Muscle layer of colon (tissue), 2 donors: Measurements from ENCODE around the gene ZNF689.
A peak's percentile ranks its signal among the peaks of the same experiment; 100 is the strongest.

Experiments used
- H3K27ac ChIP-seq: one replicate; pipeline ENCODE4 v1.7.0; 2013; ENCODE audit warnings: low read depth, mild to moderate bottlenecking, low read length, moderate library complexity
- H3K27me3 ChIP-seq, 2 donors: one replicate each; pipeline ENCODE4 v1.7.0; 2013; ENCODE audit warnings: low read length in 2 of 2, mild to moderate bottlenecking in 2 of 2; ENCODE audit not compliant: insufficient read depth in 2 of 2, control insufficient read depth in 1 of 2
- H3K36me3 ChIP-seq: one replicate; pipeline ENCODE4 v1.7.0; 2013; ENCODE audit warnings: mild to moderate bottlenecking, low read length; ENCODE audit not compliant: insufficient read depth
- H3K4me1 ChIP-seq: one replicate; pipeline ENCODE4 v1.7.0; 2013; ENCODE audit warnings: mild to moderate bottlenecking, low read length; ENCODE audit not compliant: insufficient read depth
- H3K4me3 ChIP-seq, 2 donors: one replicate each; pipeline ENCODE4 v1.7.0; 2013; ENCODE audit warnings: low read length in 2 of 2, low read depth in 1 of 2, mild to moderate bottlenecking in 1 of 2, moderate library complexity in 1 of 2
- H3K9ac ChIP-seq: one replicate; pipeline ENCODE4 v1.7.0; 2013; ENCODE audit warnings: low read length
- H3K9me3 ChIP-seq: one replicate; pipeline ENCODE4 v1.7.0; 2013; ENCODE audit warnings: mild to moderate bottlenecking, low read length
- donor health status: abdominal sarcoma.
- donor health status: Adenocarcinoma of cecum.

The ZNF689 gene

GRCh38 chr16:30609926-30610839 lies at the start of gene ZNF689:
Gene ZNF689 (minus strand): TSS chr16:30610389. CDS start chr16:30610041, 348 bp downstream.
- Histone ChIP-seq H3K27me3 (no peaks in the 10 kb centered on the region), H3K9me3 (no peaks in the 10 kb centered on the region), H3K36me3 (peaks cover 27% of the 10 kb centered on the region), H3K4me3 (peak within 1 kb of the TSS; percentile 85), H3K27ac (peak within 1 kb of the TSS; percentile 95), H3K9ac (peak within 1 kb of the TSS; percentile 95), H3K4me1 (peaks cover 18% of the 10 kb centered on the region)

DNA sequence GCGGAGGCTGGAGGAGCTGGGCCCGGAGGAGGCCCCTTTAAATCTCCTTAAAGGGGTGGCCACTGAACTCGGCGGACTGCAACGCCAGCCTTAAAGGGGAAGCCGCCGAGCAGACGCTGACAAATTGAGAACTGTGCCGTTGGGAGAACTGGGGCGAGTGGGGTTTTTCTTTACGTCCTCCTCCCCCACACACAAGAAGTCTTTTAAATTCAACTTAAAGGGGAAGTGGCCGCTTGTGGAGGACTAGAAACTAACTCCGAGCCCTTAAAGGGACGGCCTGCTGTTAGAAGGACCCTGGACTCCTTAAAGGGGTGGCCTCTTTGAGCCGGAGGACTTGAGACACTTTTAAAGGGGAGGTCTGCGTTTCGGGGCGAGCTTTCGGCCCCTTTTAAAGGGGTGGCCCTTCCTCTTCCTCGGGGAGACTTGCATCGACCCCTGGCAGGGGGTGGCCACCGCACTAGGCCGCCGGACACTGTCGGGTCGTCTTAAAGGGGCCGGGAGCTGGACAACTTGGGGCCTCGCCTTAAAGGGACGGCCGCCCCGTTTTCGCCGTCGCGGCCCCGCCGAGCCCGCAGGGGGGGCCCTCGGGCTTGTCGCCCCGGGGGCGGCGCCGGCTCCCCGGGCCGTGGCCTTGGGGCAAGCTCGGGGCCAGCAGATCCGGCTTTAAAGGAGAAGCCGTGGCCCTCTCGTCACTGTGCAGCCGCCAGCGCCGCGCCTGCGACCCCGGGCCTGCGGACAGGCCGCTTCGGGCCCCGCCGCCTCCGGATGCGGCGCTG lies 48.7 kb upstream of the ZNF689 start:
- Histone ChIP-seq H3K9me3 (no peaks in the 10 kb centered on the region), H3K27ac (peak overlapping the region; percentile 89), H3K4me3 (peak overlapping the region; percentile 76 to 98), H3K4me1 (peaks cover 54% of the 10 kb centered on the region), H3K9ac (peak overlapping the region; percentile 77), H3K36me3 (peaks cover 61% of the 10 kb centered on the region), H3K27me3 (no peaks in the 10 kb centered on the region)

DNA sequence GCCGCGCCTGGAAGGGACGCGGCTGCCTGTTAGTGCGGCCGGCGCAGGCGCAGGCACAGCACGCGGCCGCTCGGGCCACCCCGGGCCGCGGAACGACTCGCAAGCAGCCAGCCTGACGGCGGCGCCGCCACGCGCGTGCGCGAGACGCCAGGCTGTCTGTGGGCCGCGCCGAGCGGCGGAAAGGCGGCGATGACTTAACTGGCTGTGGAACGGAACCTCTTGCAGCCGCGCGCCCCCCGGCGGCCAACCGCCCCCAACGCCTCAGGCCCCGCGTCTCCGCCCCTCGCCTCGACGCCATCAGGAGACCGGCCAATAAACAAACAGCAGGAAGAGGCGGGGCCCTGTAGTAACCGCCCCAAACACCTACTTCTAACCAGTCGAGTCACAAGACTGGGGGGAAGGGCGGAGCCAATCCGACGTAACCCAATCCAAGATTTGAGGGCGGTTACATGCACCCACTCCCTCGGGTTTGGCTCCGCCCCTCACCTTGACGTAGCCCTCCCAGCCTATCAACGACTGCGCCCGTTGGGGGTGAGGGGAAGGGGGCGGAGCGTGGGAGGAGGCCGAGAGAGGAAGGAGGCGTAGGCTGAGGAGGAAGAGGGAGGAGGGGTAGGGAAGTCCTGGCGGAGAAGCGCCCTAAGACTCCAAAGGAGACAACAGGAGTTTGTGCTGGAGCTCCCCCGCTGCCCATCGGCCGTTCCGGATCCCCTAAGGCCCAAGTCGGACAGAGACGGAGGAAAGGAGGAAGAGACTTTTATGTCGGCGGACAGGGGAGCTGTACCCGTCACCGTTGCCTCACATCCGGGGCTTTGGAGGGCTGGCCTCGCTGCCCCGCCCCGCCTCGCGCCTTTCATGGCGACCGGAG lies 47.9 kb upstream of the ZNF689 start, which contains the start of gene FBRS:
Gene FBRS, plus strand, starts transcription at position 566 of the 865 bp plus-strand sequence. CDS start 1,088 bp downstream, outside the sequence.
- Histone ChIP-seq H3K27me3 (no peaks in the 10 kb centered on the region), H3K36me3 (peaks cover 58% of the 10 kb centered on the region), H3K27ac (peak within 1 kb of the TSS; percentile 89), H3K4me1 (peaks cover 51% of the 10 kb centered on the region), H3K9me3 (no peaks in the 10 kb centered on the region), H3K4me3 (peak within 1 kb of the TSS; percentile 84 to 98), H3K9ac (peak within 1 kb of the TSS; percentile 77)

- Histone ChIP-seq H3K9me3 (no peaks in the 10 kb centered on the region), H3K4me3 (peak overlapping the region; percentile 28 to 84), H3K9ac (peak overlapping the region; percentile 74), H3K36me3 (peaks cover 58% of the 10 kb centered on the region), H3K4me1 (peaks cover 51% of the 10 kb centered on the region), H3K27ac (peak overlapping the region; percentile 70), H3K27me3 (no peaks in the 10 kb centered on the region)
Measured at GRCh38 chr16:30656974-30657865, 47.0 kb upstream of the ZNF689 start.

DNA sequence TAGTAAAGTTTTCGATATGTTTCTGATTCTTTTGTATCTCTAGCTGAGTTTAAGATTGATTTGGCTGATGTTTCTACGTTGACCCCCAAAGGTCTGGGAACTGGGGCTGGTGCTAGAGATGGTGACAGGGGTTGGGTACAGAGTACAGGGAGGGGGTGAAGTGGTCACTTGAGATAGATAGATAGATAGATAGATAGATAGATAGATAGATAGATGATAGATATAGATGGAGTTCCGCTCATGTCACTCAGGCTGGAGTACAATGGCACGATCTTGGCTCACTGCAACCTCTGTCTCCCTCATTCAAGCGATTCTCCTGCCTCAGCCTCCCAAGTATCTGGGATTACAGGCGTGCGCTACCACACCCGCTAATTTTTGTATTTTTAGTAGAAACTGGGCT lies 46.2 kb upstream of the ZNF689 start:
- Histone ChIP-seq H3K9ac (no peak overlapping the region), H3K9me3 (no peaks in the 10 kb centered on the region), H3K4me1 (peaks cover 47% of the 10 kb centered on the region), H3K36me3 (peaks cover 52% of the 10 kb centered on the region), H3K27ac (no peak overlapping the region), H3K27me3 (no peaks in the 10 kb centered on the region), H3K4me3 (no peak overlapping the region)

DNA sequence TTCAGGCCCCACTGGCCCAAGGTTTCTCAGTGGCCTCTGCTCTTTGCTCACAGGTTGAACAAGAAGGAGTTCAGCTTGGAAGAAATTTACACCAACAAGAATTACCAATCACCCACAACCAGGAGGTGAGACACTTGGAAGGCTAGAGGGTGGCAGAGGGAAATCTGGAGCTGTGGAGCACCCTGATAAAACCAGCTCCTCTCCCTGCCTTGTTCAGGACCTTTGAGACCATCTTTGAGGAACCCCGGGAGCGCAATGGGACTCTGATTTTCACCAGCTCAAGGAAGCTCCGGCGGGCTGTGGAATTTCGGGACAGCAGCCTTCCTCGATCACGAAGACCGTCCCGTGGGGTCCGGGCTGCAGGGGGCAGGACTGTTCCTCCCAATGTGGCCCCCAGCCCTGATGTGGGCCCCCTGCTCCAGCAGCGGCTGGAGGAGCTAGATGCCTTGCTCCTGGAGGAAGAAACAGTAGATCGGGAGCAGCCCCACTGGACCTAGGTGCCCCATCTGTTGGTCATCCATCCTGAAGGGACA lies 45.7 kb upstream of the ZNF689 start:
- H3K27me3 ChIP-seq, result no peaks in the 10 kb centered on the region
- peaks cover 42% of the 10 kb centered on the region for H3K4me1 ChIP-seq
- peaks cover 47% of the 10 kb centered on the region for H3K36me3 ChIP-seq
- no peak overlapping the region for H3K4me3 ChIP-seq
- no peak overlapping the region for H3K9ac ChIP-seq
- no peak overlapping the region for H3K27ac ChIP-seq
- H3K9me3 ChIP-seq, result no peaks in the 10 kb centered on the region

DNA sequence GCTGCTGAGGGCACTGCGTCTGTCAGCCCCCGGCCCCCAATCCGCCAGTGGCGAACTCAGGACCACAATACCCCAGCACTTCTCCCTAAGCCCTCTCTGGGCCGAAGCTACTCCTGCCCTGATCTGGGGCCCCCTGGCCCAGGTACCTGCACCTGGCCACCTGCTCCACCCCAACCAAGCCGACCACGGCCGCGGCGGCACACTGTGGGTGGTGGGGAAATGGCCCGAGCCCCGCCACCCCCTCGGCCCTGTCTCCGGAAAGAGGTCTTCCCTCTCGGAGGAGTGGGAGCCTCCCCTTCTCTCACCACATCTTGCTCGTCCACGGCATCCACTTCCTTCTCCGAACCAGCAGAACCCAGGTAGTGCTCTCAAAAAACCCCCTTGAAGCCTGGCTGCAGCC lies 44.7 kb upstream of the ZNF689 start:
- H3K27me3 ChIP-seq, result no peaks in the 10 kb centered on the region
- H3K9ac ChIP-seq, result no peak overlapping the region
- H3K27ac ChIP-seq, result no peak overlapping the region
- H3K9me3 ChIP-seq, result no peaks in the 10 kb centered on the region
- peaks cover 39% of the 10 kb centered on the region for H3K36me3 ChIP-seq
- no peak overlapping the region for H3K4me3 ChIP-seq
- H3K4me1 ChIP-seq, result peaks cover 36% of the 10 kb centered on the region

DNA sequence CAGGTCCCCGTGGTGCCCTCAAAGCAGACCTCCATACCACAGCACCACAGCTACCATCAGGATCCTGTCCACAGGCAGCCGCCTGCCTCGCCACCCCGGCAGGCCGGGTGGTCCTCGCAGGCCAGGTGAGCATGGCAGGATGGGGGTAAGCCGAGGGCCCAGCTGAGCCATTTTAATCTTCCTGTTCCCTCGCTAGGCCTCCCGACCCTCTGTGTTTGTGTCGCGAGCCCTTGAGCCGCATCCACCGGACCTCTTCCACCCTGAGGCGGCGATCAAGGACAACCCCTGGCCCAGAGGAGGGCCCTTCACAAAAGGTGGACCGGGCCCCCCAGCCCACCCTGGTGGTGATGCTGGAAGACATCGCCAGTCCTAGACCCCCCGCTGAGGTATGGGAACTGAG lies 42.5 kb upstream of the ZNF689 start:
- H3K9me3 ChIP-seq, result no peaks in the 10 kb centered on the region
- peak overlapping the region in 1 of 2 donors; percentile 96 for H3K4me3 ChIP-seq
- H3K36me3 ChIP-seq, result peaks cover 39% of the 10 kb centered on the region
- H3K27me3 ChIP-seq, result no peaks in the 10 kb centered on the region
- no peak overlapping the region for H3K27ac ChIP-seq
- peak overlapping the region; percentile 57 for H3K9ac ChIP-seq
- peaks cover 38% of the 10 kb centered on the region for H3K4me1 ChIP-seq

DNA sequence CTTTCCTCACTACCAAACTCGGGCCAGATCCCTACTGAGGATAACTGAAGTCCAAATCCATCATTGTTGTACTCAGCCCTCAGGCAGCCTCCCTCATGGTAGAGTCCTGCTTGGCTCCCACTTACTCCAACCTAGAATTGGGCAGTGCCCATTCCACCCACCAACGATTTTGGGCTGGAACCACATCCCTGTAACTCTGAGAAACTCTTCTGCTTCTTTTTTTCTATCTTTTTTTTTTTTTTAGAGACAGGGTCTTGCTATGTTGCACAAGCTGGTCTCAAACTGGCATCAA lies 41.8 kb upstream of the ZNF689 start:
- H3K36me3 ChIP-seq, result peaks cover 39% of the 10 kb centered on the region
- H3K4me3 ChIP-seq, result peak overlapping the region; percentile 92 to 96
- H3K27ac ChIP-seq, result peak overlapping the region; percentile 97
- no peaks in the 10 kb centered on the region for H3K27me3 ChIP-seq
- H3K9ac ChIP-seq, result peak overlapping the region; percentile 57
- H3K9me3 ChIP-seq, result no peaks in the 10 kb centered on the region
- H3K4me1 ChIP-seq, result peaks cover 30% of the 10 kb centered on the region
